Common myeloid progenitor, CD34-positive (primary cell): ENCODE data around the gene ZNF562.
A peak's percentile ranks its signal among the peaks of the same experiment; 100 is the strongest.

Source experiments
- CTCF ChIA-PET: fragments of 350-600 bp; sonication (Branson Sonifier 250); formaldehyde crosslinking; loops from one replicate; lab custom pipeline; 2021; ENCODE audit warnings: antibody characterized with exemption; lab: Charles Lee
- POLR2A ChIA-PET: fragments of 350-600 bp; sonication (Branson Sonifier 250); formaldehyde crosslinking; loops from one replicate; lab custom pipeline; 2021; ENCODE audit warnings: antibody characterized with exemption; lab: Charles Lee
- DNase-seq, 3 donors: peaks; one replicate each; pipeline versions ENCODE4 v3.0.0 to v3.0.0-alpha.2; 2013
- H3K27ac ChIP-seq, 2 experiments: 1 replicate in 1 of 2; 2 replicates in 1 of 2; pipeline ENCODE4 v1.7.0; 2013; ENCODE audit warnings: inconsistent platforms in 2 of 2, low read length in 2 of 2, mild to moderate bottlenecking in 2 of 2, low read depth in 1 of 2, moderate library complexity in 1 of 2; ENCODE audit not compliant: severe bottlenecking in 2 of 2, insufficient read depth in 1 of 2, poor library complexity in 1 of 2
- H3K27me3 ChIP-seq, 5 experiments: replicated peaks in 2 of 5; 1 replicate in 3 of 5; 2 replicates in 2 of 5; pipeline versions ENCODE4 v1.6.1 to v1.7.0; 2013; ENCODE audit warnings: low read length in 4 of 5, mild to moderate bottlenecking in 2 of 5, moderate library complexity in 2 of 5, inconsistent platforms in 1 of 5; ENCODE audit not compliant: insufficient read depth in 5 of 5, control insufficient read depth in 4 of 5
- H3K36me3 ChIP-seq, 4 experiments: 1 replicate in 2 of 4; 2 replicates in 2 of 4; pipeline versions ENCODE4 v1.6.1 to v1.7.0; 2013; ENCODE audit warnings: low read length in 3 of 4, control low read depth in 1 of 4, mild to moderate bottlenecking in 1 of 4; ENCODE audit not compliant: control insufficient read depth in 4 of 4, insufficient read depth in 4 of 4
- H3K4me1 ChIP-seq, 4 experiments: 1 replicate in 3 of 4; 2 replicates in 1 of 4; pipeline versions ENCODE4 v1.6.1 to v1.7.1; 2013; ENCODE audit warnings: low read length in 3 of 4, mild to moderate bottlenecking in 3 of 4, control low read depth in 1 of 4, inconsistent platforms in 1 of 4, moderate library complexity in 1 of 4; ENCODE audit not compliant: control insufficient read depth in 4 of 4, insufficient read depth in 4 of 4; ENCODE audit errors: control extremely low read depth in 1 of 4
- H3K4me3 ChIP-seq, 7 experiments: 1 replicate in 4 of 7; 2 replicates in 3 of 7; pipeline versions ENCODE4 v1.5.1 to v1.7.0; 2013; ENCODE audit warnings: mild to moderate bottlenecking in 7 of 7, low read length in 6 of 7, moderate library complexity in 6 of 7, inconsistent platforms in 2 of 7, low read depth in 2 of 7, control low read depth in 1 of 7; ENCODE audit not compliant: insufficient read depth in 4 of 7, control insufficient read depth in 1 of 7; ENCODE audit errors: extremely low read depth in 1 of 7
- H3K9me3 ChIP-seq, 5 experiments: 1 replicate in 4 of 5; 2 replicates in 1 of 5; pipeline versions ENCODE4 v1.6.1 to v1.7.1; 2013; ENCODE audit warnings: low read length in 4 of 5, mild to moderate bottlenecking in 2 of 5, inconsistent platforms in 1 of 5, low read depth in 1 of 5, moderate library complexity in 1 of 5; ENCODE audit not compliant: control insufficient read depth in 4 of 5, insufficient read depth in 2 of 5; ENCODE audit errors: control extremely low read depth in 1 of 5
- WGBS: methylation state at CpG from one replicate; pipeline ENCODE4 v1.1.5; 2013; ENCODE audit not compliant: insufficient coverage; 5-methylcytosine and 5-hydroxymethylcytosine counted together

Gene ZNF562

GRCh38 chr19:9622531-9622930 lies 52.4 kb downstream of the ZNF562 start:
- ChIA-PET POLR2A (no interaction called here), CTCF (interaction anchor here (1.0 to 2.4 kb wide), 6 partner anchors 11 to 418 kb away, joined by 3 to 9 read pairs (median 3); no protein-coding TSS in a partner anchor)
- H3K4me3 ChIP-seq, result no peak overlapping the region
- DNase-seq, result no peak
- H3K9me3 ChIP-seq, result no peaks in the 10 kb centered on the region
- peaks cover 2 to 21% (median 15%) of the 10 kb centered on the region in 4 experiments for H3K4me1 ChIP-seq
- no peaks in the 10 kb centered on the region for H3K27me3 ChIP-seq
- 80% methylated on average over 1 of the region's 2 CpGs for WGBS
- no peak overlapping the region for H3K27ac ChIP-seq
- peaks cover 4 to 16% (median 11%) of the 10 kb centered on the region in 4 experiments for H3K36me3 ChIP-seq

GRCh38 chr19:9621156-9622037 lies 53.5 kb downstream of the ZNF562 start, which contains the start of gene ZNF561:
Gene ZNF561 (minus strand): TSS chr19:9621232. CDS start chr19:9619456, 1,776 bp downstream.
- no peaks in the 10 kb centered on the region for H3K27me3 ChIP-seq
- under 1% methylated on average over 33 of the region's 33 CpGs for WGBS
- ChIA-PET POLR2A (interaction anchor here (0.6 to 1.1 kb wide), 5 partner anchors 14 to 206 kb away, joined by 3 to 4 read pairs (median 3); partner anchors contain the start of genes FBXL12 and UBL5), CTCF (interaction anchor here (0.9 to 2.4 kb wide), 4 partner anchors 13 to 416 kb away, joined by 3 to 9 read pairs (median 4); no protein-coding TSS in a partner anchor)
- peaks cover 7 to 25% (median 17%) of the 10 kb centered on the region in 4 experiments for H3K36me3 ChIP-seq
- H3K4me3 ChIP-seq, result peak within 1 kb of the TSS; percentile 77 to 97 (median 94)
- H3K4me1 ChIP-seq, result peaks cover 2 to 21% (median 15%) of the 10 kb centered on the region in 4 experiments
- peak; percentile 94 to 98 (median 98) for DNase-seq
- no peaks in the 10 kb centered on the region for H3K9me3 ChIP-seq
- H3K27ac ChIP-seq, result peak within 1 kb of the TSS; percentile 95 to 99

- H3K36me3 ChIP-seq, result peaks cover 9 to 31% (median 23%) of the 10 kb centered on the region in 4 experiments
- ChIA-PET POLR2A (interaction anchor here (1.1 kb wide), 1 partner anchor 36 kb away, joined by 4 read pairs; no protein-coding TSS in a partner anchor), CTCF (interaction anchor here (2.4 kb wide), 1 partner anchor 175 kb away, joined by 9 read pairs; no protein-coding TSS in a partner anchor)
- WGBS, result 0% methylated on average over 9 of the region's 16 CpGs
- no peaks in the 10 kb centered on the region for H3K27me3 ChIP-seq
- H3K27ac ChIP-seq, result peak overlapping the region; percentile 95 to 99
- no peak for DNase-seq
- H3K9me3 ChIP-seq, result no peaks in the 10 kb centered on the region
- peak overlapping the region; percentile 77 to 97 (median 94) for H3K4me3 ChIP-seq
- peaks cover 2 to 21% (median 15%) of the 10 kb centered on the region in 4 experiments for H3K4me1 ChIP-seq
Measured at GRCh38 chr19:9620842-9621155, 54.1 kb downstream of the ZNF562 start.

- Histone ChIP-seq H3K4me1 (peaks cover 2 to 10% (median 7%) of the 10 kb centered on the region in 4 experiments), H3K36me3 (peaks cover 36 to 80% (median 64%) of the 10 kb centered on the region in 4 experiments), H3K27me3 (no peaks in the 10 kb centered on the region), H3K27ac (peak overlapping the region in 1 of 2 experiments; percentile 34), H3K9me3 (peaks cover 4 to 29% (median 19%) of the 10 kb centered on the region in 5 experiments), H3K4me3 (no peak overlapping the region)
- POLR2A ChIA-PET, result interaction anchor here (0.7 kb wide), 1 partner anchor 93 kb away, joined by 5 read pairs; no protein-coding TSS in a partner anchor
- no peak for DNase-seq
- CTCF ChIA-PET, result no interaction called here
Measured at GRCh38 chr19:9615844-9616243, 59.1 kb downstream of the ZNF562 start.

- POLR2A ChIA-PET, result no interaction called here
- H3K27ac ChIP-seq, result no peak overlapping the region
- H3K4me1 ChIP-seq, result no peaks in the 10 kb centered on the region
- no peak for DNase-seq
- H3K36me3 ChIP-seq, result peaks cover 34 to 74% (median 57%) of the 10 kb centered on the region in 4 experiments
- H3K27me3 ChIP-seq, result no peaks in the 10 kb centered on the region
- WGBS, result no CpG with 5 or more reads among the region's 2 CpGs
- no peak overlapping the region for H3K4me3 ChIP-seq
- CTCF ChIA-PET, result no interaction called here
- H3K9me3 ChIP-seq, result peaks cover 5 to 58% (median 43%) of the 10 kb centered on the region in 5 experiments
Measured at GRCh38 chr19:9610484-9611113, 64.3 kb downstream of the ZNF562 start.

- no peak overlapping the region for H3K27ac ChIP-seq
- POLR2A ChIA-PET, result no interaction called here
- H3K27me3 ChIP-seq, result no peaks in the 10 kb centered on the region
- CTCF ChIA-PET, result interaction anchor here (1.0 kb wide), 1 partner anchor 13 kb away, joined by 4 read pairs; no protein-coding TSS in a partner anchor
- no peak for DNase-seq
- H3K4me1 ChIP-seq, result no peaks in the 10 kb centered on the region
- WGBS, result 87% methylated on average over 5 of the region's 5 CpGs
- peaks cover 25 to 58% (median 46%) of the 10 kb centered on the region in 4 experiments for H3K36me3 ChIP-seq
- H3K9me3 ChIP-seq, result peaks cover 5 to 55% (median 43%) of the 10 kb centered on the region in 5 experiments
- H3K4me3 ChIP-seq, result no peak overlapping the region
Measured at GRCh38 chr19:9608912-9609311, 66.0 kb downstream of the ZNF562 start.
